ENCODE results near the gene COX10.
"Not testable (repeated sequence)": the region's sequence is repeated elsewhere in the genome, so short reads cannot be mapped to it uniquely, and the experiment has no call there.

GRCh38 chr17:14239271-14239670 is 170.0 kb downstream of the COX10 start:
- not testable (repeated sequence) for TF ChIP-seq POLR2A, CTCF (IDR thresholded peaks at IDR 0.05)
